Measurements from ENCODE around the gene RPS10. TPM values are rescaled to one million over a fixed set of nuclear protein-coding genes. Genes with fewer than 3 reads are reported as not detected.
"Not testable (repeated sequence)": the region's sequence is repeated elsewhere in the genome, so short reads cannot be mapped to it uniquely, and the experiment has no call there.

RPS10 gene
- total RNA-seq, 2 donors from 2014 or later, result 2,080 to 2,467 TPM

GRCh38 chr6:34377984-34378383 is 47.9 kb downstream of the RPS10 start:
- Mint-ChIP-seq H3K4me1 (peaks cover 14% of the 10 kb centered on the region), H3K36me3 (ENCODE audit: low read depth) (peaks cover 8% of the 10 kb centered on the region), H3K27me3 (no peaks in the 10 kb centered on the region), H3K9me3 (no peaks in the 10 kb centered on the region), H3K27ac (no peak overlapping the region), H3K4me3 (no peak overlapping the region)
- ATAC-seq (replicated peaks), result no peak

- H3K36me3 Mint-ChIP-seq (ENCODE audit: low read depth); H3K4me3 Mint-ChIP-seq; H3K27ac Mint-ChIP-seq; H3K27me3 Mint-ChIP-seq; H3K9me3 Mint-ChIP-seq; ATAC-seq (replicated peaks): not testable (repeated sequence)
- peaks cover 14% of the 10 kb centered on the region for H3K4me1 Mint-ChIP-seq
Measured at GRCh38 chr6:34377571-34377970, 48.3 kb downstream of the RPS10 start.

- Mint-ChIP-seq H3K4me1 (peaks cover 9% of the 10 kb centered on the region), H3K9me3 (no peaks in the 10 kb centered on the region), H3K36me3 (ENCODE audit: low read depth) (peaks cover 4% of the 10 kb centered on the region), H3K27me3 (no peaks in the 10 kb centered on the region), H3K4me3 (no peak overlapping the region), H3K27ac (no peak overlapping the region)
- ATAC-seq (replicated peaks), result no peak
Measured at GRCh38 chr6:34375833-34376232, 50.0 kb downstream of the RPS10 start.

GRCh38 chr6:34374508-34374907 is 51.4 kb downstream of the RPS10 start:
- Mint-ChIP-seq H3K4me1 (peaks cover 5% of the 10 kb centered on the region), H3K27ac (no peak overlapping the region), H3K4me3 (no peak overlapping the region), H3K36me3 (ENCODE audit: low read depth) (peaks cover 6% of the 10 kb centered on the region), H3K27me3 (no peaks in the 10 kb centered on the region), H3K9me3 (no peaks in the 10 kb centered on the region)
- no peak for ATAC-seq (replicated peaks)

GRCh38 chr6:34374069-34374468 is 51.8 kb downstream of the RPS10 start:
- H3K36me3 Mint-ChIP-seq (ENCODE audit: low read depth), result peaks cover 6% of the 10 kb centered on the region
- H3K4me3 Mint-ChIP-seq, result no peak overlapping the region
- no peaks in the 10 kb centered on the region for H3K27me3 Mint-ChIP-seq
- H3K27ac Mint-ChIP-seq, result no peak overlapping the region
- peaks cover 5% of the 10 kb centered on the region for H3K4me1 Mint-ChIP-seq
- no peaks in the 10 kb centered on the region for H3K9me3 Mint-ChIP-seq
- ATAC-seq (replicated peaks), result no peak

- no peak for ATAC-seq (replicated peaks)
- H3K36me3 Mint-ChIP-seq (ENCODE audit: low read depth), result peaks cover 6% of the 10 kb centered on the region
- H3K27ac Mint-ChIP-seq, result no peak overlapping the region
- H3K4me1 Mint-ChIP-seq, result no peaks in the 10 kb centered on the region
- no peak overlapping the region for H3K4me3 Mint-ChIP-seq
- no peaks in the 10 kb centered on the region for H3K27me3 Mint-ChIP-seq
- no peaks in the 10 kb centered on the region for H3K9me3 Mint-ChIP-seq
Measured at GRCh38 chr6:34373511-34373910, 52.4 kb downstream of the RPS10 start.

- not testable (repeated sequence) for H3K36me3 Mint-ChIP-seq (ENCODE audit: low read depth); ATAC-seq (replicated peaks); H3K27ac Mint-ChIP-seq; H3K4me3 Mint-ChIP-seq; H3K9me3 Mint-ChIP-seq; H3K4me1 Mint-ChIP-seq; H3K27me3 Mint-ChIP-seq
Measured at GRCh38 chr6:34371865-34372264, 54.0 kb downstream of the RPS10 start.

GRCh38 chr6:34370361-34370760 is 55.5 kb downstream of the RPS10 start:
- no peak overlapping the region for H3K4me3 Mint-ChIP-seq
- no peak for ATAC-seq (replicated peaks)
- H3K27ac Mint-ChIP-seq, result no peak overlapping the region
- H3K4me1 Mint-ChIP-seq, result peaks cover 6% of the 10 kb centered on the region
- no peaks in the 10 kb centered on the region for H3K27me3 Mint-ChIP-seq
- no peaks in the 10 kb centered on the region for H3K9me3 Mint-ChIP-seq
- peaks cover 6% of the 10 kb centered on the region for H3K36me3 Mint-ChIP-seq (ENCODE audit: low read depth)

- H3K27me3 Mint-ChIP-seq, result no peaks in the 10 kb centered on the region
- H3K36me3 Mint-ChIP-seq (ENCODE audit: low read depth), result peaks cover 6% of the 10 kb centered on the region
Measured at GRCh38 chr6:34369385-34369784, 56.5 kb downstream of the RPS10 start.

More at GRCh38 chr6:34369385-34369784, 56.5 kb downstream of the RPS10 start:
- Mint-ChIP-seq H3K4me1 (peaks cover 6% of the 10 kb centered on the region), H3K9me3 (no peaks in the 10 kb centered on the region), H3K27ac (no peak overlapping the region), H3K4me3 (no peak overlapping the region)
- no peak for ATAC-seq (replicated peaks)

Other genes with a start within 250 kb of the RPS10 start
- gene HMGA1, start 189.2 kb downstream of the RPS10 start, total RNA-seq, result 100 to 1,000 TPM; 203 to 389 TPM
- gene SMIM29, start 177.1 kb downstream of the RPS10 start, total RNA-seq, result 10 to 100 TPM; 10.9 to 17.3 TPM
- 10 to 100 TPM in 1 of 2 donors, 1 to 10 TPM in 1; 7.9 to 12.8 TPM for gene NUDT3, start 33.4 kb downstream of the RPS10 start, total RNA-seq
- under 1 TPM in 1 of 2 donors, not detected in 1; 0.09 TPM for gene PACSIN1, start 40.0 kb upstream of the RPS10 start, total RNA-seq
- under 1 TPM in 1 of 2 donors, not detected in 1; 0.26 TPM for gene SPDEF, start 130.3 kb upstream of the RPS10 start, total RNA-seq